Muscle of leg (tissue), 11 donors: ENCODE results near the gene SAMD9. TPM values are rescaled to one million over a fixed set of nuclear protein-coding genes. Genes with fewer than 3 reads are reported as not detected.
"Not testable (repeated sequence)": the region's sequence is repeated elsewhere in the genome, so short reads cannot be mapped to it uniquely, and the experiment has no call there.

Experiments
- DNase-seq: peaks from one replicate; pipeline ENCODE4 v3.0.0; 2013
- H3K27ac ChIP-seq: one replicate; pipeline ENCODE4 v1.5.1; 2013; ENCODE audit warnings: mild to moderate bottlenecking, low read length, control low read depth
- H3K27me3 ChIP-seq: one replicate; pipeline ENCODE4 v1.6.1; 2013; ENCODE audit warnings: low read length; ENCODE audit not compliant: control insufficient read depth, insufficient read depth
- H3K36me3 ChIP-seq: one replicate; pipeline ENCODE4 v1.6.1; 2013; ENCODE audit warnings: low read length; ENCODE audit not compliant: control insufficient read depth, insufficient read depth
- H3K4me1 ChIP-seq: one replicate; pipeline ENCODE4 v1.6.1; 2013; ENCODE audit warnings: low read length; ENCODE audit not compliant: control insufficient read depth, insufficient read depth
- H3K4me3 ChIP-seq: one replicate; pipeline ENCODE4 v1.5.1; 2013; ENCODE audit warnings: low read length, control low read depth
- H3K9me3 ChIP-seq: replicated peaks from 2 replicates; pipeline ENCODE4 v1.6.1; 2013; ENCODE audit warnings: low read depth, low read length; ENCODE audit not compliant: control insufficient read depth
- WGBS: methylation state at CpG from one replicate; pipeline ENCODE4 v1.1.5; 2013; ENCODE audit warnings: missing lambda C conversion rate; ENCODE audit not compliant: insufficient coverage; 5-methylcytosine and 5-hydroxymethylcytosine counted together
- polyA plus RNA-seq, 8 donors: library from polyadenylated mRNA; unstranded; fragments of 120-200 nt; gene quantifications; one replicate each; pipeline versions ENCODE4 v1.2.1 to v1.2.3, GENCODE V29; 2013; ENCODE audit warnings: inconsistent platforms in 1 of 8, low replicate concordance in 1 of 8; ENCODE audit not compliant: insufficient read length in 8 of 8, insufficient read depth in 1 of 8
- total RNA-seq: library from RNA; stranded (reverse); fragments of 120-200 nt; gene quantifications from one replicate; pipeline ENCODE4 v1.2.4, GENCODE V29; 2013

Gene SAMD9
- total and polyA plus RNA-seq, 9 donors, result 1.9 to 6.1 (median 3.2) TPM

DNA sequence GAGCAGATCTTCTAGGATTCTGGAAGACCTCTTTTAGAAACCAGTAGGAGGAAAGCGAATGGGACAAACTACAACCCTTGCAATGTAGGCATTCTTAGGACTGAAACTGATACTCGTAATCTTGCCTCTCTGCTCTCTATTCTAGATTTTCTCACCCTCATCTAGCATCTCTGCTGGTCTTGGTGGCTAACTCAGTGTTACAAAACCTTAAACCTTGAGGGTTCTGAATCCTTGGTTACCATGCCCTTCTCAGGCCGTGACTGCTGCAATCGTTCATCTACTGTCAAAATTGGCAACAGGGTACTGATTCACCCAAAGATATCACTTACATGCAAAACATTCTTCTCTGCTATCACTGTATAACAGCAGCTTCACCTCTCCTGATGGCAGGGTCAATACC, 55.2 kb downstream of the SAMD9 start:
- 73% methylated on average over 4 of the region's 4 CpGs for WGBS
- no peaks in the 10 kb centered on the region for H3K36me3 ChIP-seq
- DNase-seq, result no peak
- H3K9me3 ChIP-seq, result peaks cover 2% of the 10 kb centered on the region
- no peak overlapping the region for H3K27ac ChIP-seq
- H3K4me1 ChIP-seq, result no peaks in the 10 kb centered on the region
- H3K27me3 ChIP-seq, result no peaks in the 10 kb centered on the region
- H3K4me3 ChIP-seq, result no peak overlapping the region

DNA sequence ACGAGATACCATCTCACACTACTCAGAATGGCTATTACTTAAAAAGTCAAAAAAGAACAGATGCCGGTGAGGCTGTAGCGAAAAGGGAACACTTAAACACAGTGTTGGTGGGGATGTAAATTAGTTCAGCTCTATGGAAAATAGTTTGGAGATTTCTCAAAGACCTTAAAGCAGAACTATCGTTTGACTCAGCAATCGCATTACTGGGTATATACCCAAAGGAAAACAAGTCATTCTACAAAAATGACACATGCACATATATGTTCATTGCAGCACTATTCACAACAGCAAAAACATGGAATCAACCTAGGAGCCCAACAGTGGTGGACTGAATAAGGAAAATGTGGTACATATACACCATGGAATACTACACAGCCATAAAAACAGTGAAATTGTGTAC, 56.9 kb downstream of the SAMD9 start:
- no CpG with 5 or more reads among the region's 5 CpGs for WGBS
- Histone ChIP-seq H3K27ac (no peak overlapping the region), H3K4me1 (no peaks in the 10 kb centered on the region), H3K9me3 (peaks cover 2% of the 10 kb centered on the region), H3K4me3 (no peak overlapping the region), H3K36me3 (no peaks in the 10 kb centered on the region), H3K27me3 (no peaks in the 10 kb centered on the region)
- no peak for DNase-seq

DNA sequence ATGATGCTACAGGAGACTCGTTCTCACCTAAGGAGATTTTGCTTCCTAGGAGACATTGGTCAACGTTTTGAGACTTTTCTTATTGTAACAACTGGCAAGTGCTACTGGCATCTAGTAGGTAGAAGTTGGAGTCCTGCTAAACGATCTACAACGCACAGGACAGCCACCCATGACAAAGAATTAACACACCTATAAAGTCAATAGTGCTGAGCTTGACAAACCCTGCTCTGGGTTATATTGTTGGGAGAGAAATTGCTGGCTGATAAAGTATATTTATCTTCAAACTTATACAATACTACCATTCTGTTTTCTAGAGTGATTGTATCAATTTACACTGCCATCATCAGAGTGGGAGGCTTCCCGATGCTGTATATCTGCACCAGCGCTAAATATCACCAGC, 57.8 kb downstream of the SAMD9 start:
- DNase-seq, result no peak
- WGBS, result no CpG with 5 or more reads among the region's 6 CpGs
- Histone ChIP-seq H3K36me3 (no peaks in the 10 kb centered on the region), H3K27me3 (no peaks in the 10 kb centered on the region), H3K4me1 (no peaks in the 10 kb centered on the region), H3K27ac (no peak overlapping the region), H3K4me3 (no peak overlapping the region), H3K9me3 (no peaks in the 10 kb centered on the region)

DNA sequence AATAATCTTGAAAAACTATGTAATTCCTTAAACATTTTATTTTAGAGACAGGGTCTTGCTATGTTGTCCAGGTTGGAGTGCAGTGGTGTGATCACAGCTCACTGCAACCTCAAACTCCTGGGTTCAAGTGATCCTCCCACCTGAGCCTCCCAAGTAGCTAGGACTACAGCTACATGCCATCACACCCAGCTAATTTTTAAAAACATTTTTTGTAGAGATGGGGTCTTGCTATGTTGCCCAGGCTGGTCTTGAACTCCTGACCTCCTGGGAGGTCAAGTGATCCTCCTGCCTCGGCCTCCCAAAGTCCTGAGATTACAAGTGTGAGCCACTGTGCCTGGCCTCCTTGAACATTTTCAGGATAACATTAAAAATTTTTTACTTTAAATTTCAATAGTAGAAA, 61.2 kb downstream of the SAMD9 start:
- not testable (repeated sequence) for DNase-seq, H3K4me3 ChIP-seq
- no CpG with 5 or more reads among the region's 1 CpG for WGBS

DNA sequence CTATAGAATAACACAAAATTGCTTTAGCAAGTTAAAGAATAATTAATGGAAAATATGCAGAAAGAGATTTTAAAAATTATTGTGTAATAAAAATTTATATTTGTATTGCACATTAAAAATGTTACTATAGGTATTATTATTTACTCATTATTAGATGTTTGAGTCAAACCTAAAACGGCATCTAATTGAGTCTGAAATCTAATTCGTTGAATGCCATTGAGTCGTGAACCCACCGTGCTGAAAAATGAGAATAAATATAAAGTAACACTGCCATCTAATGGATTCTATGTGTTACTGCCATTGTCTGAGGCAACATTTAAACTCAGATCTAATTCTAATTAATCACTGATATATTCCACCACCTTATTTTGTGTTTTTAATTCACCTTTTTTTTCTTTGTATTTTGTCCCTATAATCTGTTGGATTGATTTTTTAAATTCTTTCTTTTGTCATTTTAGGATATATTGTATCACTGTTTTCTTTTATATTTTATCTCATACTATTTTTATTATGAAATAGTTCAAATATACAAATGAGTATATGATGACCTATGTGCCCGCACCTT, 62.2 kb downstream of the SAMD9 start:
- H3K36me3 ChIP-seq, result no peaks in the 10 kb centered on the region
- no peaks in the 10 kb centered on the region for H3K27me3 ChIP-seq
- H3K9me3 ChIP-seq, result no peaks in the 10 kb centered on the region
- DNase-seq, result peak; percentile 55
- H3K27ac ChIP-seq, result no peak overlapping the region
- no CpG with 5 or more reads among the region's 5 CpGs for WGBS
- no peak overlapping the region for H3K4me3 ChIP-seq
- H3K4me1 ChIP-seq, result no peaks in the 10 kb centered on the region

More for the DNA sequence above, 61.2 kb downstream of the SAMD9 start:
- not testable (repeated sequence) for H3K27ac ChIP-seq, H3K36me3 ChIP-seq, H3K27me3 ChIP-seq, H3K4me1 ChIP-seq, H3K9me3 ChIP-seq

DNA sequence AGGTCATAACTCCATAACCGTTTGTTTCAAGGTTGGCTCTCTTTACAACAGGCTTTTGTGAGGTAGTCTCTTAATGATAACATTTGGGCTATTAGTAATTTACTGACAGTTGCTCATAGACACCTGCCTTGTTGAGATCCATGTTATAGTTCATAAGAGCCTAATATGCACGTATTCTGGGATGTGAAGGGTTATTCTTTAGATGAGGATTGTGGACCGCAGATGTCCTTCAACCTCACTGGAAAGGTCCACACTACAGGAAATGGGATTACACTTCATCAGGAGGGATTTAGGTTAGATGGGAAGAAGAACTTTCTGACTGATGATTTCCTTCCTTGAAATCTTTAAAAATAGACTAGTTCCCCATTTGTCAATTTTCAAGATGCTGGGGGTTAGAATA, 62.8 kb downstream of the SAMD9 start:
- H3K9me3 ChIP-seq, result no peaks in the 10 kb centered on the region
- no peaks in the 10 kb centered on the region for H3K27me3 ChIP-seq
- WGBS, result no CpG with 5 or more reads among the region's 3 CpGs
- no peaks in the 10 kb centered on the region for H3K36me3 ChIP-seq
- no peak overlapping the region for H3K4me3 ChIP-seq
- no peaks in the 10 kb centered on the region for H3K4me1 ChIP-seq
- no peak for DNase-seq
- no peak overlapping the region for H3K27ac ChIP-seq

DNA sequence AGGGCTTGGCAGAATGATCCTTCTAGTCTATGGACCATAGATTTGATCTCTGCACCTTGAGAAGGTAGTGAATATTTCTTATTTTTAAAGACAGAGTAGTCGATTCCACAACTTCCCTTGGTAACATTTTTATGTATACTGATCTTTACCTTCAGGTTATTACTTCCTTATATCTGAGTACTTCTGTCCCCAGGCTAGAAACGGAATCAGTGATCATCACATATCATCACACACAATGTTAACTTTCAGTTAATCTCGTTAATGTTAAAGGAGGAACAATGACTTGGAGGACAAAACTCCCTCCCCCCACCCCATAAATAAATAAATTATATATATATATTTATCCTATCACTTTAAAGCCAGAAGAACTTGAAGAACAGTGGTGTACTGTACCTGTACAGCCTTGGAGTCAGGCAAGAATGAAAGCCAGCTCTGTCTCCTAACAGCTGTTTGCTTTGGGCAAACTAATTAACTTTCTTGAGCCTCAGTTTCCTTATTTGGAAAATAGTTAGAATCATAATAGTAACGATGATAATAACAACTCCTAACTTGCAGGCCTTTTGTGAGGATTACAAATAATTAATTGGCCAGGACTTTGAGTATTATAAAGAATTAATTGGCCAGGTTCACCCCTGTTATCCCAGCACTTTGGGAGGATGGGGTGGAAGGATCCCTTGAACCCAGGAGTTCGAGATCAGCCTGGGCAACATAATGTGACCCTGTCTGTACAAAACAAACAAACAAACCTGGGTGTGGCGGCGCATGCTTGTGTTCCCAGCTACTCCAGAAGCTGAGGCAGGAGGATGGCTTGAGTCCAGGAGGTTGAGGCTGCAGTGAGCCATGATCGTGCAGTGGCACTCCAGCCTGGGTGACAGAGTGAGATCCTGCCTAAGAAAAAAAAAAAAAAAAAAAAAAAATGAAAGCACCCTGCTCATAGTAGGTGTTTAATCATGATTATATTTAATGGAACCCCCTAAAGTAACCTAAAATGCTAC, 63.5 kb downstream of the SAMD9 start:
- Histone ChIP-seq H3K27me3 (no peaks in the 10 kb centered on the region), H3K9me3 (no peaks in the 10 kb centered on the region), H3K4me3 (no peak overlapping the region), H3K4me1 (no peaks in the 10 kb centered on the region), H3K27ac (no peak overlapping the region), H3K36me3 (no peaks in the 10 kb centered on the region)
- 75% methylated on average over 2 of the region's 8 CpGs for whole genome bisulfite sequencing
- no peak for DNase-seq

DNA sequence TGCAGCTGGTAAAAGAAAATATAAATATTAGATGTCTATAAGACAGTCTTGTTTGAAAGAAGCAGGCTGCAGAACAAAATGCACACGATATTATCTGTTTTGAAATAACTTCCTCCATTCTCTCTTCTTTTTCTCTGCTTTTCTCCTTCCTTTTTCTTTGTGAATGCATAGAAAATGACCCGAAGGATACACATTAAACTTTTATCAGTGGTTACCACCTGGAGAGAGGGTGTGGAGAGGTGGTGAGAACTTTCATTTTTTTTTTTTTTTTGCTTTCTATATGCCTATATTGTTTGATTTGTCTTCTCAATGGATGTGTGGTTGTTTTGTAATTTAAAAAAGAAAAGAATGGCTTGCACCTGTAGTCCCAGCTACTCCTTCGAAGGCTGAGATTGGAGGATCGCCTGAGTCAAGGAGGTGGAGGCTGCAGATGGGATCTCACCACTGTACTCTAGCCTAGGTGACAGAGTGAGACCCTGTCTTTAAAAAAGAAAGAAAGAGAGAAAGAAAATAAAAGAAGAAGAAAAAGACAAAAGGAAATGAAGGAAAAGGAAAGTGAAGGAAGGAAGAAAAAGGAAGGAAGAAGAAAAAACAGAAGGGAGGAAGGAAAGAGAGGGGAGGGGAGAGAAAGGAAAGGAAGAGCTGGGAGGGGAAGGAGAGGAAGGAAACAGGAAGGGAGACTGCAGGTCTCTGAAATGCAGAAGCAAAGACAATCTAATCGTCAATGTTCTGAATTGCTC, 64.4 kb downstream of the SAMD9 start:
- Histone ChIP-seq H3K4me1 (no peaks in the 10 kb centered on the region), H3K27me3 (no peaks in the 10 kb centered on the region), H3K36me3 (no peaks in the 10 kb centered on the region), H3K9me3 (no peaks in the 10 kb centered on the region), H3K4me3 (no peak overlapping the region), H3K27ac (no peak overlapping the region)
- 86% methylated on average over 3 of the region's 5 CpGs for WGBS
- DNase-seq, result no peak

DNA sequence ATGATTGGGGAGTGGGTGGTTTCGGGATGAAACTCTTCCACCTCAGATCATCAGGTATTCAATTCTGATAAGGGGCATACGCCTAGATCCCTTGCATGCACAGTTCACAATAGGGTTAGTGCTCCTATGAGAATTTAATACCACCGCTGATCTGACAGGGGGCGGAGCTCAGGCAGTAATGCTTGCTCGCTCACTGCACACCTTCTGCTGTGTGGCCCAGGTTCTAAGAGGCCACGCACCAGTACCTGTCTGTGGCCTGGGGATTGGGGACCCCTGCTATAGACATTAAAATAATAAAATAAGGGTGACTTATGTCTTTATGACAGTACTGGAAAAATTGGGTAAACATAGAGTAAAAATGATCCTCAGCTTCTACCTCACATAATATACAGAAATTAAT, 66.1 kb downstream of the SAMD9 start:
- WGBS, result 61% methylated on average over 4 of the region's 6 CpGs
- Histone ChIP-seq H3K27me3 (no peaks in the 10 kb centered on the region), H3K9me3 (no peaks in the 10 kb centered on the region), H3K36me3 (no peaks in the 10 kb centered on the region), H3K4me1 (no peaks in the 10 kb centered on the region), H3K4me3 (no peak overlapping the region), H3K27ac (no peak overlapping the region)
- DNase-seq, result no peak
